HCT116 (cell line): ENCODE measurements around the gene ENGASE.

Experiments
- EZH2 ChIP-seq: fragments of 200-600 bp; sonication (generic); IDR thresholded peaks from 2 replicates; pipeline ENCODE4 v1.6.1; 2017; ENCODE audit warnings: antibody characterized with exemption, mixed run types
- RAD21 ChIP-seq: IDR thresholded peaks from 2 replicates; pipeline ENCODE4 v1.6.1; 2012; ENCODE audit warnings: low read depth, mild to moderate bottlenecking
- YY1 ChIP-seq: IDR thresholded peaks from 2 replicates; pipeline ENCODE4 v1.6.1; 2011; ENCODE audit warnings: low read length, low read depth, moderate library complexity, mild to moderate bottlenecking; ENCODE audit not compliant: insufficient replicate concordance; ENCODE audit errors: extremely low read depth
- ZFX ChIP-seq: fragments of 450-650 bp; IDR thresholded peaks from 2 replicates; pipeline ENCODE4 v1.6.1; 2017
- TF ChIP-seq, protein P1 (sequence below), 3 experiments: fragments of 200-600 bp in 1 of 3; sonication (generic) in 1 of 3; IDR thresholded peaks in 2 of 3; conservative IDR thresholded peaks in 1 of 3; 2 replicates each; pipeline ENCODE4 v1.5.1; 2012 to 2017; ENCODE audit warnings: low read depth in 2 of 3, low read length in 2 of 3, antibody characterized with exemption in 1 of 3, borderline replicate concordance in 1 of 3, control low read depth in 1 of 3, mild to moderate bottlenecking in 1 of 3, mixed read lengths in 1 of 3, mixed run types in 1 of 3, moderate library complexity in 1 of 3; ENCODE audit not compliant: insufficient read depth in 1 of 3

GRCh38 chr17:79039886-79040285 lies 34.7 kb upstream of the ENGASE start:
- TF ChIP-seq YY1 (no peak), EZH2 (no peak), ZFX (no peak), RAD21 (no peak)
- TF ChIP-seq, protein P1, sequence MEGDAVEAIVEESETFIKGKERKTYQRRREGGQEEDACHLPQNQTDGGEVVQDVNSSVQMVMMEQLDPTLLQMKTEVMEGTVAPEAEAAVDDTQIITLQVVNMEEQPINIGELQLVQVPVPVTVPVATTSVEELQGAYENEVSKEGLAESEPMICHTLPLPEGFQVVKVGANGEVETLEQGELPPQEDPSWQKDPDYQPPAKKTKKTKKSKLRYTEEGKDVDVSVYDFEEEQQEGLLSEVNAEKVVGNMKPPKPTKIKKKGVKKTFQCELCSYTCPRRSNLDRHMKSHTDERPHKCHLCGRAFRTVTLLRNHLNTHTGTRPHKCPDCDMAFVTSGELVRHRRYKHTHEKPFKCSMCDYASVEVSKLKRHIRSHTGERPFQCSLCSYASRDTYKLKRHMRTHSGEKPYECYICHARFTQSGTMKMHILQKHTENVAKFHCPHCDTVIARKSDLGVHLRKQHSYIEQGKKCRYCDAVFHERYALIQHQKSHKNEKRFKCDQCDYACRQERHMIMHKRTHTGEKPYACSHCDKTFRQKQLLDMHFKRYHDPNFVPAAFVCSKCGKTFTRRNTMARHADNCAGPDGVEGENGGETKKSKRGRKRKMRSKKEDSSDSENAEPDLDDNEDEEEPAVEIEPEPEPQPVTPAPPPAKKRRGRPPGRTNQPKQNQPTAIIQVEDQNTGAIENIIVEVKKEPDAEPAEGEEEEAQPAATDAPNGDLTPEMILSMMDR (IDR thresholded peaks at IDR 0.05 in 2 of 3, conservative IDR thresholded peaks at IDR 0.05 in 1 of 3; ENCODE audit: borderline replicate concordance in 1 of 3, insufficient read depth in 1 of 3, low read depth in 2 of 3, low read length in 2 of 3), result no peak
